Keratinocyte (primary cell): ENCODE measurements around the gene PLPPR1. TPM values are rescaled to one million over a fixed set of nuclear protein-coding genes. Genes with fewer than 3 reads are reported as not detected.

Experiments used
- DNase-seq: peaks from one replicate; pipeline ENCODE4 v3.0.0-alpha.2; 2011; ENCODE audit warnings: low read depth, missing footprints, low spot score
- FAIRE-seq: peaks from 2 replicates; lab custom pipeline; 2011; peaks lifted over from hg19 to GRCh38; lab: Jason Lieb, UNC
- H2AFZ ChIP-seq: 2 replicates; pipeline ENCODE4 v1.6.0; 2012; ENCODE audit warnings: low read length, control low read depth, inconsistent platforms; ENCODE audit not compliant: control insufficient read depth
- H3K27ac ChIP-seq: 2 replicates; pipeline ENCODE4 v1.5.1; 2011; ENCODE audit warnings: low read length; ENCODE audit not compliant: control insufficient read depth, insufficient read depth
- H3K27me3 ChIP-seq: 3 replicates; pipeline ENCODE4 v1.6.0; 2011; ENCODE audit warnings: low read length; ENCODE audit not compliant: control insufficient read depth, insufficient read depth; ENCODE audit errors: extremely low read depth
- H3K36me3 ChIP-seq, 2 experiments: 2 replicates in 1 of 2; 3 replicates in 1 of 2; pipeline ENCODE4 v1.5.1; 2011; ENCODE audit warnings: low read length in 2 of 2, mild to moderate bottlenecking in 1 of 2; ENCODE audit not compliant: control insufficient read depth in 2 of 2, insufficient read depth in 2 of 2; ENCODE audit errors: extremely low read depth in 1 of 2
- H3K4me1 ChIP-seq: 3 replicates; pipeline ENCODE4 v1.5.1; 2011; ENCODE audit warnings: low read length; ENCODE audit not compliant: control insufficient read depth, insufficient read depth; ENCODE audit errors: extremely low read depth
- H3K4me2 ChIP-seq: 3 replicates; pipeline ENCODE4 v1.6.0; 2011; ENCODE audit warnings: low read depth, low read length; ENCODE audit not compliant: control insufficient read depth, insufficient read depth; ENCODE audit errors: extremely low read depth
- H3K4me3 ChIP-seq, 3 experiments: fragments of 200-600 bp in 1 of 3; sonication (generic) in 1 of 3; 2 replicates in 2 of 3; 3 replicates in 1 of 3; pipeline ENCODE4 v1.5.1; 2011 to 2016; ENCODE audit warnings: low read length in 3 of 3, mild to moderate bottlenecking in 3 of 3, control low read depth in 2 of 3, inconsistent platforms in 1 of 3, low read depth in 1 of 3, mixed read lengths in 1 of 3, mixed run types in 1 of 3, moderate library complexity in 1 of 3; ENCODE audit not compliant: control insufficient read depth in 2 of 3, insufficient read depth in 2 of 3; ENCODE audit errors: extremely low read depth in 1 of 3
- H3K79me2 ChIP-seq: 2 replicates; pipeline ENCODE4 v1.6.0; 2012; ENCODE audit warnings: low read length; ENCODE audit not compliant: control insufficient read depth, insufficient read depth
- H3K9ac ChIP-seq: 3 replicates; pipeline ENCODE4 v1.6.0; 2011; ENCODE audit warnings: low read length; ENCODE audit not compliant: control insufficient read depth, insufficient read depth; ENCODE audit errors: extremely low read depth
- H3K9me1 ChIP-seq: 3 replicates; pipeline ENCODE4 v1.6.0; 2011; ENCODE audit warnings: low read length; ENCODE audit not compliant: control insufficient read depth, insufficient read depth; ENCODE audit errors: extremely low read depth
- H3K9me3 ChIP-seq: 2 replicates; pipeline ENCODE4 v1.5.1; 2012; ENCODE audit warnings: low read depth, low read length; ENCODE audit not compliant: control insufficient read depth
- H4K20me1 ChIP-seq: 3 replicates; pipeline ENCODE4 v1.6.0; 2011; ENCODE audit warnings: low read length; ENCODE audit not compliant: control insufficient read depth, insufficient read depth; ENCODE audit errors: extremely low read depth
- EZH2 ChIP-seq: IDR thresholded peaks from one replicate; pipeline ENCODE4 v1.6.1; 2012; ENCODE audit warnings: inconsistent platforms, mild to moderate bottlenecking, low read length, moderate library complexity
- dilution Hi-C: fragments of 300-500 bp; cut with MboI; formaldehyde crosslinking; loops from one replicate; pipeline ENCODE4 v1.7.0; 2020; ENCODE audit warnings: low sequenced_read_pairs; ENCODE audit not compliant: extremely low pct_ligation_motif_present
- polyA plus RNA-seq, 5 experiments: library from polyadenylated mRNA; depleted of rRNA in 3 of 5; stranded (reverse) in 3 of 5; stranded (forward) in 1 of 5; unstranded in 1 of 5; fragments of >200 nt; gene quantifications; 1 replicate in 1 of 5; 2 replicates in 3 of 5; 3 replicates in 1 of 5; pipeline versions ENCODE4 v1.2.1 to v1.2.3, GENCODE V29; 2011 to 2012; ENCODE audit warnings: missing spikeins in 2 of 5, low read depth in 1 of 5, low replicate concordance in 1 of 5
- TF ChIP-seq, protein P1 (sequence below), 3 experiments: IDR thresholded peaks in 1 of 3; conservative IDR thresholded peaks in 1 of 3; optimal IDR thresholded peaks in 1 of 3; 2 replicates in 2 of 3; 3 replicates in 1 of 3; pipeline versions ENCODE3 to v1.5.1; 2011; ENCODE audit warnings: low read length in 3 of 3, mild to moderate bottlenecking in 3 of 3, moderate library complexity in 2 of 3, control low read depth in 1 of 3, inconsistent platforms in 1 of 3; ENCODE audit not compliant: insufficient read depth in 2 of 3; ENCODE audit errors: extremely low read depth in 1 of 3

PLPPR1 gene
- polyA plus RNA-seq, 1 donor (not counting 4 experiments of a cell fraction or from before 2014, with no cell fraction given): not detected

DNA sequence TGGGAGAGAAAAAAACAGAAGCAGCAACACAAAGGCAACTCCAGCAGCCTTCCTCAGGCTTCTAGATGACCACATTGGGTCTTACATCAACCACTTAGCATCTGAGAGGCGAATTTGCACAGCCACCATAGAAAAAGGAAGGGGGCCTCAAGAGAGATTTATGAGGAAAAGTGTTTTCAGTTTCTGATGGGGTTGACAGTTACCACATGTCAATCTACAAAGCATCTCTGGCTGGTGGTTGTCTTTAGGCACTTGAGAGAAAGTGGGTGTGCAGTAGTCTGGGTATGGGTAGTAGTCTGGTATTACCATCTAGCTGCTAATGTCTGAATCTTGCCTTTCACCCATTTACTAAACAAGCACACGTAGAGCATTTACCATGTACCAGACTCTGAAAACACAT is 218.8 kb downstream of the PLPPR1 start:
- dilution Hi-C loops: no loop called here
- no peak for FAIRE-seq
- Histone ChIP-seq H3K9me3 (no peaks in the 10 kb centered on the region), H3K4me1 (no peaks in the 10 kb centered on the region), H3K9ac (no peak overlapping the region), H2AFZ (no peak overlapping the region), H3K4me3 (no peak overlapping the region), H3K27me3 (no peaks in the 10 kb centered on the region), H3K79me2 (no peaks in the 10 kb centered on the region), H4K20me1 (no peaks in the 10 kb centered on the region), H3K9me1 (no peaks in the 10 kb centered on the region), H3K36me3 (no peaks in the 10 kb centered on the region), H3K4me2 (no peak overlapping the region), H3K27ac (no peak overlapping the region)
- no peak for DNase-seq
- TF ChIP-seq, protein P1, sequence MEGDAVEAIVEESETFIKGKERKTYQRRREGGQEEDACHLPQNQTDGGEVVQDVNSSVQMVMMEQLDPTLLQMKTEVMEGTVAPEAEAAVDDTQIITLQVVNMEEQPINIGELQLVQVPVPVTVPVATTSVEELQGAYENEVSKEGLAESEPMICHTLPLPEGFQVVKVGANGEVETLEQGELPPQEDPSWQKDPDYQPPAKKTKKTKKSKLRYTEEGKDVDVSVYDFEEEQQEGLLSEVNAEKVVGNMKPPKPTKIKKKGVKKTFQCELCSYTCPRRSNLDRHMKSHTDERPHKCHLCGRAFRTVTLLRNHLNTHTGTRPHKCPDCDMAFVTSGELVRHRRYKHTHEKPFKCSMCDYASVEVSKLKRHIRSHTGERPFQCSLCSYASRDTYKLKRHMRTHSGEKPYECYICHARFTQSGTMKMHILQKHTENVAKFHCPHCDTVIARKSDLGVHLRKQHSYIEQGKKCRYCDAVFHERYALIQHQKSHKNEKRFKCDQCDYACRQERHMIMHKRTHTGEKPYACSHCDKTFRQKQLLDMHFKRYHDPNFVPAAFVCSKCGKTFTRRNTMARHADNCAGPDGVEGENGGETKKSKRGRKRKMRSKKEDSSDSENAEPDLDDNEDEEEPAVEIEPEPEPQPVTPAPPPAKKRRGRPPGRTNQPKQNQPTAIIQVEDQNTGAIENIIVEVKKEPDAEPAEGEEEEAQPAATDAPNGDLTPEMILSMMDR (optimal IDR thresholded peaks at IDR 0.05 in 1 of 3, IDR thresholded peaks at IDR 0.05 in 1 of 3, conservative IDR thresholded peaks at IDR 0.05 in 1 of 3; ENCODE audit: extremely low read depth in 1 of 3, insufficient read depth in 2 of 3, low read length in 3 of 3): no peak
- TF ChIP-seq EZH2: no peak

DNA sequence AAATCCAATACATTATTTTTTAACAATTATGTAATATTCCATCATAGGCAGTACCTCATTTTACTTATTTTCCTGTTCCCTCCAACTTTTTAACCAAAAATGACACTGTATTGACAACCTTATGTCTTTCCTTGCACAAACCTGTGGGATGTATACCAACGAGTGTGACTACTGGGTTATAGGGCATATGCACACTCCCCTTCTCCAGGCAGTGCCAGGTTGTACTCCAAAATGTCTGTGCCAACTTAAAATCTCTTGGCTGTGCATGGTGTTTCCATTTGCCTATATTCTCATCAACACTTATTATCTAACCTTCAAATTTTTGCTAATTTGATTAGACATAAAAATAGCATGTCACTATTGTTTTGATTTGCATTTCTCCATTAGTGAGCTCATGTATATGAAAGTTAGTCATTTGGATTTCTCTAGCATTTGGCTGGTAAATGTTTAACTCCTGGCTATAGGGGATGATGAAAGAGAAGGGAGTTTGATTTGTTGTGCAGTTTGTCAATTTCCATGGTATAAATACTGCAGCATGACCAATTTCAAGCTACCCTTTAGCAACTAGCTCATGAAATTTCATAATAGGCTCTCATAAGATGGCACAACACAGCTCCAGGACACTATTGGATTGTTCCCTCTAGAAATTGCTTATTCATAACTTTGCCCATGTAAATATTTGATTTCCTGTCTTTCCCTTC is 226.4 kb downstream of the PLPPR1 start:
- Histone ChIP-seq H4K20me1 (no peaks in the 10 kb centered on the region), H3K79me2 (no peaks in the 10 kb centered on the region), H3K4me2 (no peak overlapping the region), H3K9me3 (no peaks in the 10 kb centered on the region), H2AFZ (no peak overlapping the region), H3K27me3 (no peaks in the 10 kb centered on the region), H3K36me3 (no peaks in the 10 kb centered on the region), H3K4me1 (no peaks in the 10 kb centered on the region), H3K27ac (no peak overlapping the region), H3K9me1 (no peaks in the 10 kb centered on the region), H3K4me3 (no peak overlapping the region), H3K9ac (no peak overlapping the region)
- dilution Hi-C loops: no loop called here
- TF ChIP-seq EZH2: no peak
- TF ChIP-seq, protein P1 (optimal IDR thresholded peaks at IDR 0.05 in 1 of 3, IDR thresholded peaks at IDR 0.05 in 1 of 3, conservative IDR thresholded peaks at IDR 0.05 in 1 of 3; ENCODE audit: extremely low read depth in 1 of 3, insufficient read depth in 2 of 3, low read length in 3 of 3): no peak
- DNase-seq (no peak), FAIRE-seq (no peak)
